ENCODE results near the gene ZHX3. TPM values are rescaled to one million over a fixed set of nuclear protein-coding genes. Genes with fewer than 3 reads are reported as not detected.

ZHX3 gene
- total and polyA plus RNA-seq, 9 of the 15 experiments (the other 6 are each of a cell fraction or from before 2014, with no cell fraction given): 0.80 to 14.6 (median 4.9) TPM

DNA sequence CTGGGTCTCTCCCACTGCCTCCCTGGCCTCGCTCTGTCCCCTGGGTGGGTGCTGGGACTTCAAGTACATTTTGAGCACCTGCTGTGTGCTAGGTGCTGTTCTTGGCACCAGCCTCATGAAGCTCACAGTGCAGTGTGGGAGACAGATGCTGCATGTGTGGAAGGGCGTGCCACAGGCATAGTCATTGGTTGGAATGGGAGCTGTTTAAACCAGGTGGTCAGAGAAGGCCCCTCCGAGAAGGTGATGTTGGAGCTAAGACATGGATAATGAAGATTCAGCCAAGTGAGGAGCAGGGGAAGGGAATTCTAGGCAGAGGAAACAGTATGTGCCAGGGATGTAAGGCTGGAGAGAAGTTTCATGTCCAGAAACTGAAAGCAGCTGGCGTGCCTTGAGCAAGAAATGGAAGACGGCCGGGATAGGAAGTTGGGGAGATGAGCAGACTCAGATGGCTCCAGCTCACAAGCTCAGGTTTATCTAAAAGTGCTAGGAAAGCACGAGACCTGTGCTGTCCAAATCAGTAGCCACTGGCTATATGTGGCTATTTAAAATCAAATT is 33.0 kb upstream of the ZHX3 start (continued):
- TF ChIP-seq, protein P1, sequence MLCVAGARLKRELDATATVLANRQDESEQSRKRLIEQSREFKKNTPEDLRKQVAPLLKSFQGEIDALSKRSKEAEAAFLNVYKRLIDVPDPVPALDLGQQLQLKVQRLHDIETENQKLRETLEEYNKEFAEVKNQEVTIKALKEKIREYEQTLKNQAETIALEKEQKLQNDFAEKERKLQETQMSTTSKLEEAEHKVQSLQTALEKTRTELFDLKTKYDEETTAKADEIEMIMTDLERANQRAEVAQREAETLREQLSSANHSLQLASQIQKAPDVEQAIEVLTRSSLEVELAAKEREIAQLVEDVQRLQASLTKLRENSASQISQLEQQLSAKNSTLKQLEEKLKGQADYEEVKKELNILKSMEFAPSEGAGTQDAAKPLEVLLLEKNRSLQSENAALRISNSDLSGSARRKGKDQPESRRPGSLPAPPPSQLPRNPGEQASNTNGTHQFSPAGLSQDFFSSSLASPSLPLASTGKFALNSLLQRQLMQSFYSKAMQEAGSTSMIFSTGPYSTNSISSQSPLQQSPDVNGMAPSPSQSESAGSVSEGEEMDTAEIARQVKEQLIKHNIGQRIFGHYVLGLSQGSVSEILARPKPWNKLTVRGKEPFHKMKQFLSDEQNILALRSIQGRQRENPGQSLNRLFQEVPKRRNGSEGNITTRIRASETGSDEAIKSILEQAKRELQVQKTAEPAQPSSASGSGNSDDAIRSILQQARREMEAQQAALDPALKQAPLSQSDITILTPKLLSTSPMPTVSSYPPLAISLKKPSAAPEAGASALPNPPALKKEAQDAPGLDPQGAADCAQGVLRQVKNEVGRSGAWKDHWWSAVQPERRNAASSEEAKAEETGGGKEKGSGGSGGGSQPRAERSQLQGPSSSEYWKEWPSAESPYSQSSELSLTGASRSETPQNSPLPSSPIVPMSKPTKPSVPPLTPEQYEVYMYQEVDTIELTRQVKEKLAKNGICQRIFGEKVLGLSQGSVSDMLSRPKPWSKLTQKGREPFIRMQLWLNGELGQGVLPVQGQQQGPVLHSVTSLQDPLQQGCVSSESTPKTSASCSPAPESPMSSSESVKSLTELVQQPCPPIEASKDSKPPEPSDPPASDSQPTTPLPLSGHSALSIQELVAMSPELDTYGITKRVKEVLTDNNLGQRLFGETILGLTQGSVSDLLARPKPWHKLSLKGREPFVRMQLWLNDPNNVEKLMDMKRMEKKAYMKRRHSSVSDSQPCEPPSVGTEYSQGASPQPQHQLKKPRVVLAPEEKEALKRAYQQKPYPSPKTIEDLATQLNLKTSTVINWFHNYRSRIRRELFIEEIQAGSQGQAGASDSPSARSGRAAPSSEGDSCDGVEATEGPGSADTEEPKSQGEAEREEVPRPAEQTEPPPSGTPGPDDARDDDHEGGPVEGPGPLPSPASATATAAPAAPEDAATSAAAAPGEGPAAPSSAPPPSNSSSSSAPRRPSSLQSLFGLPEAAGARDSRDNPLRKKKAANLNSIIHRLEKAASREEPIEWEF (CRISPR knock-in tag; IDR thresholded peaks at IDR 0.05): no peak
- no peak for TF ChIP-seq PHF21A (IDR thresholded peaks at IDR 0.05; ENCODE audit: borderline replicate concordance, low read depth)
- TF ChIP-seq, protein P2, sequence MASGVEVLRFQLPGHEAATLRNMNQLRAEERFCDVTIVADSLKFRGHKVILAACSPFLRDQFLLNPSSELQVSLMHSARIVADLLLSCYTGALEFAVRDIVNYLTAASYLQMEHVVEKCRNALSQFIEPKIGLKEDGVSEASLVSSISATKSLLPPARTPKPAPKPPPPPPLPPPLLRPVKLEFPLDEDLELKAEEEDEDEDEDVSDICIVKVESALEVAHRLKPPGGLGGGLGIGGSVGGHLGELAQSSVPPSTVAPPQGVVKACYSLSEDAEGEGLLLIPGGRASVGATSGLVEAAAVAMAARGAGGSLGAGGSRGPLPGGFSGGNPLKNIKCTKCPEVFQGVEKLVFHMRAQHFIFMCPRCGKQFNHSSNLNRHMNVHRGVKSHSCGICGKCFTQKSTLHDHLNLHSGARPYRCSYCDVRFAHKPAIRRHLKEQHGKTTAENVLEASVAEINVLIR (CRISPR knock-in tag; IDR thresholded peaks at IDR 0.05): no peak
- TF ChIP-seq, protein P3, sequence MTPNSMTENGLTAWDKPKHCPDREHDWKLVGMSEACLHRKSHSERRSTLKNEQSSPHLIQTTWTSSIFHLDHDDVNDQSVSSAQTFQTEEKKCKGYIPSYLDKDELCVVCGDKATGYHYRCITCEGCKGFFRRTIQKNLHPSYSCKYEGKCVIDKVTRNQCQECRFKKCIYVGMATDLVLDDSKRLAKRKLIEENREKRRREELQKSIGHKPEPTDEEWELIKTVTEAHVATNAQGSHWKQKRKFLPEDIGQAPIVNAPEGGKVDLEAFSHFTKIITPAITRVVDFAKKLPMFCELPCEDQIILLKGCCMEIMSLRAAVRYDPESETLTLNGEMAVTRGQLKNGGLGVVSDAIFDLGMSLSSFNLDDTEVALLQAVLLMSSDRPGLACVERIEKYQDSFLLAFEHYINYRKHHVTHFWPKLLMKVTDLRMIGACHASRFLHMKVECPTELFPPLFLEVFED (CRISPR knock-in tag; conservative IDR thresholded peaks at IDR 0.05): no peak
- TF ChIP-seq CHD1 (IDR thresholded peaks at IDR 0.05; ENCODE audit: low read length): no peak
- no peak for TF ChIP-seq MEIS2 (IDR thresholded peaks at IDR 0.05; ENCODE audit: partially characterized antibody)
- TF ChIP-seq POLR2G (IDR thresholded peaks at IDR 0.05; ENCODE audit: low read depth, low read length): no peak
- TF ChIP-seq, protein P4, sequence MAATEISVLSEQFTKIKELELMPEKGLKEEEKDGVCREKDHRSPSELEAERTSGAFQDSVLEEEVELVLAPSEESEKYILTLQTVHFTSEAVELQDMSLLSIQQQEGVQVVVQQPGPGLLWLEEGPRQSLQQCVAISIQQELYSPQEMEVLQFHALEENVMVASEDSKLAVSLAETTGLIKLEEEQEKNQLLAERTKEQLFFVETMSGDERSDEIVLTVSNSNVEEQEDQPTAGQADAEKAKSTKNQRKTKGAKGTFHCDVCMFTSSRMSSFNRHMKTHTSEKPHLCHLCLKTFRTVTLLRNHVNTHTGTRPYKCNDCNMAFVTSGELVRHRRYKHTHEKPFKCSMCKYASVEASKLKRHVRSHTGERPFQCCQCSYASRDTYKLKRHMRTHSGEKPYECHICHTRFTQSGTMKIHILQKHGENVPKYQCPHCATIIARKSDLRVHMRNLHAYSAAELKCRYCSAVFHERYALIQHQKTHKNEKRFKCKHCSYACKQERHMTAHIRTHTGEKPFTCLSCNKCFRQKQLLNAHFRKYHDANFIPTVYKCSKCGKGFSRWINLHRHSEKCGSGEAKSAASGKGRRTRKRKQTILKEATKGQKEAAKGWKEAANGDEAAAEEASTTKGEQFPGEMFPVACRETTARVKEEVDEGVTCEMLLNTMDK (IDR thresholded peaks at IDR 0.05; ENCODE audit: borderline replicate concordance, insufficient read depth, low read depth, low read length, poor library complexity, severe bottlenecking): no peak
